Measurements from ENCODE around the gene MOXD1.
"Not testable (repeated sequence)": the region's sequence is repeated elsewhere in the genome, so short reads cannot be mapped to it uniquely, and the experiment has no call there.

MOXD1 gene

GRCh38 chr6:132275066-132275970 lies 126.0 kb downstream of the MOXD1 start:
- DNase-seq: no peak

- DNase-seq: no peak
Measured at GRCh38 chr6:132272776-132273175, 128.5 kb downstream of the MOXD1 start.

- no peak for DNase-seq
Measured at GRCh38 chr6:132270726-132271402, 130.4 kb downstream of the MOXD1 start.

GRCh38 chr6:132268666-132269065 lies 132.6 kb downstream of the MOXD1 start:
- DNase-seq: not testable (repeated sequence)

GRCh38 chr6:132268209-132268608 lies 133.1 kb downstream of the MOXD1 start:
- DNase-seq: no peak

GRCh38 chr6:132265451-132266097 lies 135.7 kb downstream of the MOXD1 start:
- no peak for DNase-seq

GRCh38 chr6:132264021-132264500 lies 137.2 kb downstream of the MOXD1 start:
- DNase-seq: no peak

GRCh38 chr6:132261354-132261753 lies 139.9 kb downstream of the MOXD1 start:
- DNase-seq: no peak

GRCh38 chr6:132259070-132259469 lies 142.2 kb downstream of the MOXD1 start:
- DNase-seq: no peak

GRCh38 chr6:132257561-132257960 lies 143.7 kb downstream of the MOXD1 start:
- no peak for DNase-seq

- DNase-seq: no peak
Measured at GRCh38 chr6:132256457-132256856, 144.8 kb downstream of the MOXD1 start.

- DNase-seq: no peak
Measured at GRCh38 chr6:132253906-132254305, 147.4 kb downstream of the MOXD1 start.

GRCh38 chr6:132253211-132253610 lies 148.1 kb downstream of the MOXD1 start:
- no peak for DNase-seq

GRCh38 chr6:132252113-132252512 lies 149.2 kb downstream of the MOXD1 start:
- DNase-seq: no peak

GRCh38 chr6:132251711-132252110 lies 149.6 kb downstream of the MOXD1 start:
- DNase-seq: no peak

GRCh38 chr6:132247381-132248159 lies 153.7 kb downstream of the MOXD1 start:
- DNase-seq: no peak

- DNase-seq: no peak
Measured at GRCh38 chr6:132246632-132247270, 154.5 kb downstream of the MOXD1 start.

GRCh38 chr6:132246120-132246617 lies 155.1 kb downstream of the MOXD1 start:
- no peak for DNase-seq

Data from CD4-positive, alpha-beta T cell treated with Interferon gamma for 1 hour (primary cell).